Measurements from ENCODE around the gene FRMPD1.
A peak's percentile ranks its signal among the peaks of the same experiment; 100 is the strongest.

Gene FRMPD1

GRCh38 chr9:37678789-37679273, 28.1 kb downstream of the FRMPD1 start:
- DNase-seq (ENCODE audit: low spot score), result peak; percentile 22

- no peak for DNase-seq (ENCODE audit: low spot score)
These were observed 29.1 kb downstream of the FRMPD1 start for GRCh38 chr9:37679649-37680402.

- no peak for DNase-seq (ENCODE audit: low spot score)
These were observed 32.2 kb downstream of the FRMPD1 start for GRCh38 chr9:37682951-37683350.

- no peak for DNase-seq (ENCODE audit: low spot score)
These were observed 33.0 kb downstream of the FRMPD1 start for GRCh38 chr9:37683531-37684371.

DNA sequence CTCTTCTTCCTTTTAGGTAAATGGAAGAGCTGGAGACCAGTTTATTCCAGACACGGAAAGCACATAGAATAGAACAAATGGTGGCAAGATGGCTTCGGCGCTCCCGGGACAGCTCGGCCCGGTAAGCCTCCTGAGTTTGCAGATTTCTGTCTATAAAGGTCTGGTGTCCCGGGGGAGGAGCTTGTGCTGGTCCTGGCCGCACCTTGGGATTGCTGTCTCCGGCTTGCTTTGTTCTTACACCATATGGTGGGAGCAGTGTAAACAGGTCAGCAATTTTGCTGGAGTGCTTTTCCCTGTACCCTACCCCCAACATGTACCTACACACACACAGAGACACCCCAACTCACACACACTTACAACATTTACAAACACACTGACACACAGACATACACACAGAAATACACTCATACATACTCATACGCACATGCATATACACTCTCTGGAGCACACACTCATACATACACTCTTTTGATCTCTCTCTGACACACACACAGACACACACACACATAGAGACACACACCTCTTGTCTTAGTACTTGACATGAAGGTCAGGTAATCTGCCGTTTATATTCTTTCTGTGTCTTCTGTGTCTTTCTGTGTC, 42.0 kb downstream of the FRMPD1 start:
- no peak for DNase-seq (ENCODE audit: low spot score)

GRCh38 chr9:37693260-37693659, 42.5 kb downstream of the FRMPD1 start:
- DNase-seq (ENCODE audit: low spot score), result no peak

- DNase-seq (ENCODE audit: low spot score), result no peak
These were observed 43.6 kb downstream of the FRMPD1 start for GRCh38 chr9:37694355-37694754.

- DNase-seq (ENCODE audit: low spot score), result no peak
These were observed 45.8 kb downstream of the FRMPD1 start for GRCh38 chr9:37696528-37696927.

- DNase-seq (ENCODE audit: low spot score), result no peak
These were observed 49.4 kb downstream of the FRMPD1 start for GRCh38 chr9:37700131-37700530.

DNA sequence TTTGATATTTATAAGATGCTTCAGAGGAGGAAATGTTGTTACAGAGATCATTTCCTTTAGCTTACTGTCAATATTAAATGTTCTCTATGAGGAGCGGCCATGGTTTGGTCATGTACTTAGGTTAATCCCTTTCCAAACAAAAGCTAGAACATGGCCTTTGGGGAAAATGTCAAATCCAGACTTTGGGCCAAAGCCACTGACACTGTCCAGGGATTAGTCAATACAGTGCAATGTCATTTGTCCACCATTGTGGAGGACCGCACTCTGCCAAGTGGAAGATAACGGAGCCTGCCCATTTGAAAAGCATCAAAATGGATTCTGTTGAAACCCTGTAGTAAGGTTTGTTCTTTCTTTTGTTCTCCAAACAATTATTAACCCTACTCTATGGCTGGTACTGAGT, 50.1 kb downstream of the FRMPD1 start:
- no peak for DNase-seq (ENCODE audit: low spot score)

GRCh38 chr9:37705787-37706186, 55.0 kb downstream of the FRMPD1 start:
- DNase-seq (ENCODE audit: low spot score), result no peak

GRCh38 chr9:37706290-37706689, 55.5 kb downstream of the FRMPD1 start:
- no peak for DNase-seq (ENCODE audit: low spot score)

GRCh38 chr9:37707748-37708147, 57.0 kb downstream of the FRMPD1 start:
- no peak for DNase-seq (ENCODE audit: low spot score)

DNA sequence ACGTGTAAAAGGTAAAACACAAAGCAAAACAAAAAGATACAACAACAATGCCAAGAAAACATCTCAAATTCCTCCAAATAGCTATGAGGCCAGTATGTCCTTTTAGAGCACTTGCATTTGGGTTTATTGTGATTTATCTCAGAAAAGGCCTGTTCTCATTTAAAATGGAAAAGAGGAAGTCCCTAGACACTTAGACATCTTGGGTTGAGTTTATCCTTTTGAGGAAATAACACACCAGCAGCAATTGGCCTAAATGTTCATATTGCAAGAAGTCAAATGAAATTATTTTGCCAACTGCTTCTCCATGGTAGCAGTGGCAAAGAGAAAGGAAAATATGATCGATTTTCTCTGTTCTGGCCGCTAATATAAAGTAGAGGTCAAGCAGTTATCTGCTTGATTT, 59.3 kb downstream of the FRMPD1 start:
- no peak for DNase-seq (ENCODE audit: low spot score)

DNA sequence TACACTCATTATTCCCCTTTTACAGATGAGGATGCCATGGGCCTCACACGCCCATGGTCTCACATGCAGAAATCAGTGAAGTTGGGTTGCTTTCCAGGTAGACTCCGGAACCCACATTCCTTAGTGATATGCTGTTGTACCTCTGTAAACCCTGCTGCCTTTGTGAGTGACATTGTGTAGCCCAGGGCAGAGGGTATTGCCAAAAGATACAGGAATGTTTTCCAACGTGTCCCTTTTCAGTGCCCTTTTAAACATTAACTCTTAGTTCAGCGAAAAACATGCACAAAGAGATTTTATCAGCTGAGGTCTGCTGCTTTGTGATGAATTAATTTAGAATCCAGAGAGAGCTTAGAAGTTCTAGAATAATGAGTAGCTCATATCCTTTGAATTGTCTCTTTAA, 64.5 kb downstream of the FRMPD1 start:
- DNase-seq (ENCODE audit: low spot score), result no peak

DNA sequence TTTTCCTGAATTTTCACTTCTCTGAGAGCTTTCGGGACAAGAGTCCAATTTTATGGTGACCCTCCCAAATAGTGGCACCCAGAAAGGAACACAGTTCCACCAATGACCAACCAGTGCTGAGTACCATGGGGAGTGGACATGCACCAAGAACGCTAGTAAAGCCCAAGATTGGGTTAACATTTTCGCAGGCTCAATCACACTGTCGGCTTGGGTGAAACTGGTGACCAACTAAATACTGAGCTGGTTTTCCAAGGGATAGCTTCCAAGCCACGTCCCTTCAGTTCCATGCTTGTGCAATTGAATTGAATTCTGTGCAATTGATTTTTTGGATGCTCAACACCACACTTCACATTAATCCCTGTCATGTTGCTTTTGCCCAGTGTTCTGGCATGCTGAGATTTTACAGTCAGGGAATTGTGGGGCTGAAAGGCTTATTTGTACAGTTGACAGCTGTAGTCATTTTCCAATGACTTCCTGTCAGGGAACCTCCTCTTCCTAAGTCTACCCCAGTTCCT, 65.3 kb downstream of the FRMPD1 start:
- DNase-seq (ENCODE audit: low spot score), result no peak

- no peak for DNase-seq (ENCODE audit: low spot score)
These were observed 68.8 kb downstream of the FRMPD1 start for GRCh38 chr9:37719526-37719925.

DNA sequence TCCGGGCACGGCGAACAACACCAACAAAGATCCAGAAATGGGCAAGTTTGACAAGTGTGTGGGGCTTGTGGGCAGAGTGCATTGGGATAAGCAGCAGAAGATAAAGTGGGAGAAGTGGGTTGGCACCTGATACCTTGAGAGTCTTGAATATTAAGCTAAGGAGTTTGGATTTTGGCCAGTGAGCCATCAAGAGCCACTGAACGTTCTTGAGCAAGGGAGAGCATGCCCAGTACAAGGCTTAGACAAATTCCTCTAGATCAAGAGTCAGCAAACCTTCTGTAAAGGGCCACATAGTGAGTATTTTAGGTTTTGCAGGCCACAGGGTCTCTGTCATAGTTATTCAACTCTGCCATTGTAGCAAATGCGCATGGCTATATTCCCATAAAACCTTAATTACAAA, 76.3 kb downstream of the FRMPD1 start:
- no peak for DNase-seq (ENCODE audit: low spot score)

DNA sequence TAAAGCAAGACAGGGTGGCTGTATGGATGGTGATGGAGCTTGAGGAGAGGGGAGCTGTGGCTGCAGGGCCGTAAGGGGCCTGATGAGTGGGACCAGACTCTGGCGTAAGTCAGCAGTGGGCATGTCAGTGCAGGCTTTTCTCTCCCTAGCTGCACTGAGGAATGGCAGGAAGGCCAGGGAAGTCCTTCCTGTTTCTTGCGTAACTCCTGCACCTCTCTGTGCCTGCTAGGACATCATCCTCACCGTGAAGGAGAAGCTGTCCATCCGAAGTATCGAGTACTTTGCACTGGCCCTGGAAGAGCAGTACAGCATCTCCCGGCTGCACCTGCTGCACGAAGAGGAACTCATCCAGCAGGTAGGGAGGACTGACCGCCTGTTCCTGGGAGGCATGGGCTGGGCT, 78.7 kb downstream of the FRMPD1 start:
- DNase-seq (ENCODE audit: low spot score), result no peak

GRCh38 chr9:37730256-37730655, 79.5 kb downstream of the FRMPD1 start:
- DNase-seq (ENCODE audit: low spot score), result no peak

DNA sequence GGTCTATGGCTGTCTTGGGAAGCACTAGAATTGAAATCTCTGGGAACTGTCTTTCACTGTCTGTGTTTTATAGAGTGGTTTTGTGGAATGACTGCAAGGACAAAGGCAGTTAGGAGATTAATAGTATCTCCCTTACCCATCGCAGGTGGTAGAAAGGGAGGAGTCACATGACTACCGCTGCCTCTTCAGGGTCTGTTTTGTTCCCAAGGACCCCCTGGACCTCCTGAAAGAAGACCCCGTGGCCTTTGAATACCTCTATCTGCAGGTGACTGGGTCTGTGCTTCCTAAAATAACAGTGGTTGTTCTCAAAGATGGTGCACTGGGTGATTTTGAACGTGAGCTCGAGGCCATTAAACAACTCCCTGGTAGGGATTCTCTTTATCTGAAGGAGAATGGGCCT, 80.1 kb downstream of the FRMPD1 start:
- no peak for DNase-seq (ENCODE audit: low spot score)

- no peak for DNase-seq (ENCODE audit: low spot score)
These were observed 81.5 kb downstream of the FRMPD1 start for GRCh38 chr9:37732086-37732741.

All from RKO (cell line).